ENCODE results near the gene CKB.

Gene CKB

GRCh38 chr14:103488071-103488470 is 34.6 kb downstream of the CKB start:
- DNase-seq (ENCODE audit: low read depth in 2 of 2): no peak

DNA sequence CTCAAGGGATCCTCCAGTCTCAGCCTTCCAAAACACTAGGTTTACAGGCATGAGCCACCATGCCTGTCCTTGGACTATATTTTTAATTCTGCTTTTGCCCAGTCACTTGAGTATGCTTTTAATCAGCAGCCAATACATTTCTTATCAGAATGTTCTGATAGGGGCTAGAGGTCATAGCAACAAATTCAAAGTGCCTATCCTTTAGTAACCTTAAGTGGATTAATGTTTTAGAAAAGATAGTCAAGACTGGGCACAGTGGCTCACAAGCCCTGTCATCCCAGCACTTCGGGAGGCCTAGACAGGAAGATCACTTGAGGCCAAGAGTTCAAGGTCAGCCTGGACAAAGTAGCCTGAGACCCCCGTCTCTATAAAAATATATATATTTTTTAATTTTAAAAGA is 37.1 kb downstream of the CKB start:
- no peak for DNase-seq (ENCODE audit: low read depth in 2 of 2)

DNA sequence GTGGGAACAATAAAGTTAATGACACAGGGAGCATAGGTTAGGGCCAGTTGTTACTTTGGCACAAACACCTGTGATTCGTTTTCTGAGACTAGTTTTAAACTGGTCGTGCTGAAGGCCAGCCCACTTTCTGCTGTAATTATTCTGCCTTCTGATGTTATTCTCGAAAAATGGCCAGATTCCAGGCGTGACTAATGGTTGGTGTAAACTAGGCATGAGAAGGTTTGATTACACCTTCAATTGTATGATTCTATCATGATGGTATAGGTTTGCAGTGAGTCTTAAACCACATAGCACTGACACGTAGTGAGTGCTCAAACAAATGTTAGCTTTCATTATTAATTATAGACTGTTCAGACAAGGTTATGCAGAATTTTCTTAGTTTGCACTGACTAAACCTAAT is 39.0 kb downstream of the CKB start:
- no peak for DNase-seq (ENCODE audit: low read depth in 2 of 2)

DNA sequence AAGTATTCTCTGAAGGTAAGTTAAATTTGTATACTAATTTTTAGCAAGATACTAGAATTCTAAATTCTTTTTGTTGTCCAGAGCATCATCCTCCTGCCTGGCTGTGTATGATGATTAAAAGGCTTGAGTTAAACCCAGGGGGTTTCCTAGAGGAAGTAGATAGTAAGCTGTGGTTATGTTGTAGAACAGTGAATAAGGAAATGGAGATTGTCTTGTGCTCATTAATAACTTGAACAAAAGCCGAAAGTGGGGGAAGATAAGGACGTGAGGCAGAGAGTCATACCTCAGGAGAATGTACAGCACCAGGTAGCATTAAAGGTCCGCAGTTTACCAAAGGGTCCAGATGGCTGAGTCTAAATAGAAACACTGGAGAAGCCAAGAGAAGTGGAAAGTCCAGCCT is 42.0 kb downstream of the CKB start:
- DNase-seq (ENCODE audit: low read depth in 2 of 2): no peak

DNA sequence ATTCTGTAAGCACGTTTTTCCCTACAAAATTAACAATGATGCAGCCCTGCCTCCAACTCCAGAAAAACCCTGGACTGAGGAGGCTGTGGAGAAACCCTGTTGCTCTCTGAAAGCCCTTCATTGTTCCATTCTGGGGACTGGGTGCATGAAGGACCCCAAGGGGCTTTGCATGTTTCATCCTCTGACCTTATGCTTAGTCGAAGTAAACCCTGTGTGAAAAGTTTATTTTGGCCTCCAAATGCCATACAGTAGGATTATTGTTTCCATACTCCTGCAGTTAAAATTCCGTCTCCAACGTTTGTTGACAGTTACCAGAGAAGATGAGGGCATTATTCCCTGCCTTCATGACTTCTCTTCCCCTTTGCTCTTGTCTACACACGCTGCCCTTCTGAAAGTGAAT is 46.0 kb downstream of the CKB start:
- no peak for DNase-seq (ENCODE audit: low read depth in 2 of 2)

DNA sequence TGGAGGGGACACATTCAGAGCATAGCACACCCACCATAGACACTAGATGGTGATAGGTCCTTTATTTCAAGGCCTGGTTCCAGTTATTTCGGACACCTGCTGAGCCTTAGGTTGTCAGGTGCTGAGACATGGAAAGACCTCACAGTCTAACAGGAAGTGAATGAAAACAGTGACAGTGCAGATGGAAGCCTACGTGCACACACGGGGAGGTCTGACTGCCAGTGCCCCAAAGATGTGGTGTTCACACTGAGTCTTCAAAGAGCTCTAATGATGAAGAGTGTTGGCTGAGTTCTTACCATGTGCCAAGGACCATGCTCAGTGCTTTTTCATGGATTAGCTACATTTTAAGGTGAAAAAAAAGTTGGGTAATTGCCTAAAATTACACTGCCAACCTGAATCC is 46.6 kb downstream of the CKB start:
- DNase-seq (ENCODE audit: low read depth in 2 of 2): no peak

- DNase-seq (ENCODE audit: low read depth in 2 of 2): no peak
Measured at GRCh38 chr14:103474893-103475292, 47.7 kb downstream of the CKB start.

GRCh38 chr14:103472939-103473338 is 49.7 kb downstream of the CKB start:
- no peak for DNase-seq (ENCODE audit: low read depth in 2 of 2)
